HG03066 (cell line): ENCODE data around the gene C6orf62.
"Not testable (repeated sequence)": the region's sequence is repeated elsewhere in the genome, so short reads cannot be mapped to it uniquely, and the experiment has no call there.

Experiments used
- ATAC-seq: cut with Tn5 transposase; IDR thresholded peaks from one replicate; pipeline ENCODE4 v1.9.1; 2021; ENCODE audit warnings: low read depth; ENCODE audit not compliant: unreplicated experiment

Gene C6orf62

DNA sequence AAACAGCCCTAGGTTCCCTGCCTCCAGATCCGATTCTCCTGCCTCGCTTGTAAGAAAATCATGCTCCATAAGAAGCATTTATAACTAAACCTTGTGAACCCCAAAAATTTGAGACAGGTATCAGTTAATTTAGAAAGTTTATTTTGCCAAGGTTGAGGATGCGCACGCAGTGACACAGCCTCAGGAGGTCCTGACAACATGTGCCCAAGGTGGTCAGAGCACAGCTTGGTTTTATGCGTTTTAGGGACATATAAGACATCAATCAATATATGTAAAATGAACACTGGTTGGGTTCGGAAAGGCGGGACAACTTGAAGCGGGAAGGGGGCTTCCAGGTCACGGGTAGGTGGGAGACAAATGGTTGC is 50.0 kb downstream of the C6orf62 start:
- no peak for ATAC-seq

GRCh38 chr6:24668066-24668996 is 50.6 kb downstream of the C6orf62 start:
- ATAC-seq, result not testable (repeated sequence)

GRCh38 chr6:24667378-24667803 is 51.6 kb downstream of the C6orf62 start:
- ATAC-seq, result no peak

DNA sequence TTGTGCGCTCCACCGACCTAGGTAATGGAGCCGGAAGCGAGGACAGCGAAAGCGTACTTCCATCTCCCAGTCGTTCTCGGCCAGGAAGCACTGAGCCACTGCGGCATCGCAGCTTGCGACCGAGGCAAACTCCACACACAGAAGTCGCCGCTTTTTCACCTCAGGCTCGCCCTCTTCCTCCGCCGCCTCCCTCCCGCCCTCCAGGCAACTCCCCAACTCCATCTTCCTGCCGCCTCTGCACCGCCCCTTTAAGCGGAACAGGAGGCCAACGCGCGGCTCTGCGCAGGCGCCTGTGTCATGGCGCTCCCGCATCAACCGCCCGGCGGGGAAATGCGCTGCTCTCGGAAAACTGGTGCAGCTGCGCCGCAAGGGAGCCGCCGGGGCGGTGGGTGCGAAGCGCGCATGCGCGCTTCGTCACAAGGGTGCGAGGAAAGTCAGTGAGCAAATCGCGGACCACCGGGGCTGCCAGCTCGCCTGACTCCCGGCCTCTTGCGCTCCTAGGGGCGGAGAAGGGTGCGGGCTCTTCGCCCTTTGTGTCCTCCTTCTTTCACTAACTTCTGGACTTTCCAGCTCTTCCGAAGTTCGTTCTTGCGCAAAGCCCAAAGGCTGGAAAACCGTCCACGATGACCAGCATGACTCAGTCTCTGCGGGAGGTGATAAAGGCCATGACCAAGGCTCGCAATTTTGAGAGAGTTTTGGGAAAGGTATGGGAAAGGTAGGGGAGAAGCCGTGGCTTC is 52.1 kb downstream of the C6orf62 start, which contains the start of the genes ACOT13 and TDP2:
Gene ACOT13, plus strand, starts transcription at position 437 of the 737 bp plus-strand sequence. Its CDS starts 187 bp downstream, at position 624.
Gene TDP2, minus strand, starts transcription at position 259 of the 737 bp plus-strand sequence. Its CDS starts 37 bp downstream, at position 222.
- peak; percentile 93 for ATAC-seq

DNA sequence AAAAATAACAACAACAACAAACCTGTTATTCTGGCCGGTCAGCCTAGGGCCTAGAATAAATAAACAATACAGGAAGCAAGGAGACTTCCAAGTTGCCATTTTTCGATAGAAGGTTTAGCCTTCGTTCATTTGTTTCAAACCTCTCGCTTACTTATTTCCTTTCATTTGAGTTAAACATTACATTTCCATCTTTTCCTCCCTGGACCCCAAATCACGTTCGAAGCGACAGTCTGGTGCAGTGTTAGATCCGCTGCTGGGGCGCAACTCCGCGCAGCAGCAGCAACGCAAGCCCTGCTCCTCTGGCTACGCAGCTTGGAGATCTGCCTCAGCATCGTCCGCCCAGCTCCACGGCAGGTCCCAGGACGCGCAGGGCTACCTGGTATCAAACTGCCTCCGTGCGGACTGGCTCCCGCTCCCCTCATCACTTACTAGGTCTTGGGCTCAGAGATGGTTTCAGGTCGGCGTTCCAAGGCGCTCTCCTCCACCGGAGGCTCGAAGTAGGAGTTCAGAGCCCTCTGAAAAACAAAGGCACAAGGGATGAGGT is 52.8 kb downstream of the C6orf62 start:
- peak; percentile 35 for ATAC-seq

DNA sequence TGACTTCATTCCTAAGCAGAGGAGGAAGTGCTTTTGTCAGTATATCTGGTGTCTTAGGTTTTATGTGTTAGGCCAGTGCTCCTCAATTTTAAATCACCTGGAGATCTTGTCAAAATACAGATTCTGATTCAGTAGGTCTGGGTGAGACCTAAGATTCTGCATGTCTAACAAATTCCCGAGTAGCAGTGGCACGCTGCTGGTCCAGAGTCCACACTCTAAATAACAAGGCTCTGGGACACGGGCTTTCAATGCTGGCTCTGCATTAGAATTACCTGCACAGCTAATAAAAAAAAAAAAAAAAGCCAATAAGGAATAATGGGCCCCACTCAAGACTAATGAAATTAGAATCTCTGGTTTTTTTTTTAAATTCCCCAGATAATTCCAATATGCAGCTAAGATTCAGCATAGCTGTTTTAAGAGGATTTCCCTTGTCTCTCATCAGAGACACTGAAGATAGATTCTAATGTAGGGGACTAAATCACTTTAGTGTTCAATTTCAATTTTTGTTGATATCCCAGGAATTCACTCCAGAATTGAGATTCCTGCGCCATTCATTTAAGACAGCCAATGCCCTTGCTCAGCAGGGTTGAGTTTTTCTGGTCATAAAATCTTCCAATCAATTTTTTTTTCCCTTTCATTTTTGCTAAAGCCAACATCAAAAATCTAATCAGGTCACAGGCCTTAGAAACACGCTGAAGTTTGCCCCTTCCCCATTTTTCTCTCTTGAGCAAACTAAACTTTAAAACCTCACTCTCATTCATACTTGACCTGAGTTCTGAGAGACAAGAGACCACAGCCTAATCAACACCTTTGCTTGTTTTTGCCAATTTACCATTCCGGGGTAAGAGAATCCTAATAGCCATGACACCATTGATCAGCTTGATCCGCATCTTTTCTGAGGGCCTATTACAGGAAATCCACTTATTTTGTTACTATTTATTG is 54.6 kb downstream of the C6orf62 start:
- no peak for ATAC-seq

DNA sequence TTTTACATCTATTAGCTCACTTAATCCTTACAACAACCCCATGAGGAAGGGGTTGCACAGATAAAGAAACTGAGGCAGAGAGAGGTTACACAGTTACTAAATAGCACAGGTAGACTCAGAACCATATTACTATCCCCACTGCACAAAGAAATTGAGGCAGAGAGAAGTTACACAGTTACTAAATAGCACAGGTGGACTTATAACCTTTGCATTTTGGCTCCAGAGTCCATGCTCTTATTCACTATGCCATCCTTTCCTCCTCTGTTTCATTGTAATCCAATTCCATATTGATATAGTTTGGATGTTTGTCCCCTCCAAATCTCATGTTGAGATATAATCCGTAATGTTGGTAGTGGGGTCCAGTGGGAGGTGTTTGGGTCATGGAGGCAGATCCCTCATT is 55.8 kb downstream of the C6orf62 start:
- no peak for ATAC-seq

- no peak for ATAC-seq
These were observed 56.7 kb downstream of the C6orf62 start for GRCh38 chr6:24662236-24662635.

DNA sequence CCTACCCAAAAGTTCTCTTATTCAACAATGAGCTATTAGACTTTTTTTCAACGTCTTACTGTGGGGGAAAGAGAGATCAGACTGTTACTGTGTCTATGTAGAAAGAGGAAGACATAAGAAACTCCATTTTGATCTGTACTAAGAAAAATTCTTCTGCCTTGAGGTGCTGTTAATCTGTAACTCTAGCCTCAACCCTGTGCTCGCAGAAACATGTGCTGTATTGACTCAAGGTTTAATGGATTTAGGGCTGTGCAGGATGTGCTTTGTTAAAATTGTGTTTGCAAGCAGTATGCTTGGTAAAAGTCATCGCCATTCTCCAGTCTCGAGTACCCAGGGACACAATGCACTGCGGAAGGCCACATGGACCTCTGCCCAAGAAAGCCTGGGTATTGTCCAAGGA is 57.2 kb downstream of the C6orf62 start:
- not testable (repeated sequence) for ATAC-seq

- ATAC-seq, result no peak
These were observed 58.8 kb downstream of the C6orf62 start for GRCh38 chr6:24660105-24660504.

GRCh38 chr6:24659561-24659960 is 59.4 kb downstream of the C6orf62 start:
- ATAC-seq, result no peak

DNA sequence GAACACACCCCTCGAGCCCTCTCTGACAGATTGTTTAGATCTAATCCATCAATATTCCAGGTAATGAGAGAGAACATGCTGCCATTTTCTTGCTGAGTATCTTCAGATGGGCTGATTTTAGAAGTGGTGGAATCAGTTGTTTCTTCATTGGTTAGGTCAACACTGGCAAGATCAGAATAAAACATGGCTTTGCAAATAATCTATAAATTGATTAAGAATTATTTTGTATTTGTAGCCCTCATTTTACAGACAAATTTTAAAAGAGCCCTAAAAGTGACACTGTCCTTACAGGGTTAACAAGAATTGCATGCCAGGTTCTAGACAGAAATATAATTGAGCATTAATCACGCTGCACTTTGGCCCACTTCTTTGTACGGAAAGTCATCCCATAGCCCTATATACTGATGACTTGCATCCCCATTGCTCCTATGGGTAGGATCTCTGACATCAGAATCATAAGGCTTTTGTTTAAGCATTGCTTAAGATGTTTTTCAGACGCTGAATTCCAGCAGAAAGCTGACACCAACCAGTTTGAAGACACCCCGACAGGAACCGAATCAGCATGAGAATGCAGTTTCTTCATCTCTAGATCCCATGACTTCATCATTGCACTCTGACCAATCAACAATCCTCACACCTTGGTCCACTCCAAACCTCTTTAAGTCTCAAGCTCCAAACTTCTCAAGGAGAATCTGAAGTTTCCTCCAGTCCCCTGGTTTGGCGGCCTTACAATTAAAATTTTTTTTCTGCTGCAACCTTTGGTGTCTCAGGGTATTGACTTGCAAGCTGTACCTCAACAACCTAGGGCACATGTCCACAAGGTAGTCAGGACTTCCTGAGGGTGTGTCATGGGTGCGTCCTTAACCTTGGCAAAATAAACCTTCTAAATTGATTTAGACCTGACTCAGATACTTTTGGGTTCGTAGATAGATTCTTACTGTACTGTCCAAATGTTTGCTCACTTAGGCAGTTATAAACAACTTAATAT is 60.1 kb downstream of the C6orf62 start:
- no peak for ATAC-seq

- ATAC-seq, result no peak
These were observed 63.7 kb downstream of the C6orf62 start for GRCh38 chr6:24655215-24655614.
